ENCODE measurements around the gene C10orf105. TPM values are rescaled to one million over a fixed set of nuclear protein-coding genes. Genes with fewer than 3 reads are reported as not detected.

C10orf105 gene
- total RNA-seq, 1 donor from 2014 or later, result 0.15 TPM

- Mint-ChIP-seq H3K27ac (ENCODE audit: unreplicated experiment) (no peak overlapping the region), H3K27me3 (ENCODE audit: unreplicated experiment) (peaks cover 16% of the 10 kb centered on the region), H3K9me3 (ENCODE audit: unreplicated experiment) (no peaks in the 10 kb centered on the region), H3K4me1 (ENCODE audit: unreplicated experiment) (peaks cover 26% of the 10 kb centered on the region), H3K36me3 (ENCODE audit: low read depth, unreplicated experiment) (peaks cover 3% of the 10 kb centered on the region), H3K4me3 (ENCODE audit: unreplicated experiment) (no peak overlapping the region)
- no peak for TF ChIP-seq CTCF (IDR thresholded peaks at IDR 0.05; ENCODE audit: unreplicated experiment)
- no peak for DNase-seq (ENCODE audit: low spot score)
Measured at GRCh38 chr10:71717551-71717951, 2.0 kb downstream of the C10orf105 start.

GRCh38 chr10:71717056-71717455 lies 2.5 kb downstream of the C10orf105 start:
- H3K9me3 Mint-ChIP-seq (ENCODE audit: unreplicated experiment), result no peaks in the 10 kb centered on the region
- DNase-seq (ENCODE audit: low spot score), result no peak
- no peak overlapping the region for H3K27ac Mint-ChIP-seq (ENCODE audit: unreplicated experiment)
- peaks cover 3% of the 10 kb centered on the region for H3K36me3 Mint-ChIP-seq (ENCODE audit: low read depth, unreplicated experiment)
- no peak for TF ChIP-seq CTCF (IDR thresholded peaks at IDR 0.05; ENCODE audit: unreplicated experiment)
- no peak overlapping the region for H3K4me3 Mint-ChIP-seq (ENCODE audit: unreplicated experiment)
- H3K4me1 Mint-ChIP-seq (ENCODE audit: unreplicated experiment), result peaks cover 26% of the 10 kb centered on the region
- H3K27me3 Mint-ChIP-seq (ENCODE audit: unreplicated experiment), result peaks cover 14% of the 10 kb centered on the region

GRCh38 chr10:71716426-71716825 lies 3.2 kb downstream of the C10orf105 start:
- DNase-seq (ENCODE audit: low spot score), result no peak
- Mint-ChIP-seq H3K27me3 (ENCODE audit: unreplicated experiment) (peaks cover 12% of the 10 kb centered on the region), H3K4me3 (ENCODE audit: unreplicated experiment) (no peak overlapping the region), H3K9me3 (ENCODE audit: unreplicated experiment) (no peaks in the 10 kb centered on the region), H3K4me1 (ENCODE audit: unreplicated experiment) (peaks cover 22% of the 10 kb centered on the region), H3K27ac (ENCODE audit: unreplicated experiment) (no peak overlapping the region), H3K36me3 (ENCODE audit: low read depth, unreplicated experiment) (peaks cover 3% of the 10 kb centered on the region)
- no peak for TF ChIP-seq CTCF (IDR thresholded peaks at IDR 0.05; ENCODE audit: unreplicated experiment)

GRCh38 chr10:71715860-71716259 lies 3.7 kb downstream of the C10orf105 start:
- DNase-seq (ENCODE audit: low spot score), result no peak
- H3K27ac Mint-ChIP-seq (ENCODE audit: unreplicated experiment), result no peak overlapping the region
- peaks cover 22% of the 10 kb centered on the region for H3K4me1 Mint-ChIP-seq (ENCODE audit: unreplicated experiment)
- peaks cover 12% of the 10 kb centered on the region for H3K27me3 Mint-ChIP-seq (ENCODE audit: unreplicated experiment)
- H3K36me3 Mint-ChIP-seq (ENCODE audit: low read depth, unreplicated experiment), result peaks cover 3% of the 10 kb centered on the region
- TF ChIP-seq CTCF (IDR thresholded peaks at IDR 0.05; ENCODE audit: unreplicated experiment), result no peak
- no peaks in the 10 kb centered on the region for H3K9me3 Mint-ChIP-seq (ENCODE audit: unreplicated experiment)
- H3K4me3 Mint-ChIP-seq (ENCODE audit: unreplicated experiment), result no peak overlapping the region

GRCh38 chr10:71715026-71715425 lies 4.6 kb downstream of the C10orf105 start:
- Mint-ChIP-seq H3K9me3 (ENCODE audit: unreplicated experiment) (no peaks in the 10 kb centered on the region), H3K36me3 (ENCODE audit: low read depth, unreplicated experiment) (peaks cover 3% of the 10 kb centered on the region), H3K27ac (ENCODE audit: unreplicated experiment) (no peak overlapping the region), H3K4me1 (ENCODE audit: unreplicated experiment) (peaks cover 20% of the 10 kb centered on the region), H3K27me3 (ENCODE audit: unreplicated experiment) (peaks cover 9% of the 10 kb centered on the region), H3K4me3 (ENCODE audit: unreplicated experiment) (no peak overlapping the region)
- TF ChIP-seq CTCF (IDR thresholded peaks at IDR 0.05; ENCODE audit: unreplicated experiment), result no peak
- DNase-seq (ENCODE audit: low spot score), result no peak
